ENCODE results near the gene APOB. TPM values are rescaled to one million over a fixed set of nuclear protein-coding genes. Genes with fewer than 3 reads are reported as not detected.

The APOB gene
- total RNA-seq, 1 experiment from 2014 or later = 0.05 TPM

DNA sequence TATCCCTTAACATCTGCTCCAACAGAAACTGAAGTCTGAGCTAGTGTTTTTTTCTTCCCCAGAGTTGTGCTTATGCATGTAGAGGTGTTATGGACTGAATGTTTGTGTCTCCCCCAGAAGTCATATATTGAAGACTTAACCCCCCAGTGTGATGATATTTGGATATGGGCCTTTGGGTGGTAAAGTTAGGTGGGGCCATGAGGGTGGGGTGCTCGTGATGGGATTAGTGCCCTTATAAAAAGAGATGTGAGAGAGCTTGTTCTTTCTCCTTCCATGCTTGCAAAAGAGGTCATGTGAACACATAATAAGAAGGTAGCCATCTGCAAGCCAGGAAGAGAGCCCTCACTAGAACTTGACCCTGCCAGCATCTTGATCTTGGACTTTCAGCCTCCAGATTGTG lies 34.4 kb upstream of the APOB start:
- no peak overlapping the region for H3K4me3 Mint-ChIP-seq (ENCODE audit: low read depth, unreplicated experiment)
- peaks cover 3% of the 10 kb centered on the region for H3K9me3 Mint-ChIP-seq (ENCODE audit: low read depth, unreplicated experiment)
- DNase-seq = no peak
- H3K27ac Mint-ChIP-seq (ENCODE audit: unreplicated experiment) = no peak overlapping the region
- H3K4me1 Mint-ChIP-seq (ENCODE audit: low read depth, unreplicated experiment) = no peaks in the 10 kb centered on the region
- intact Hi-C loops (cut with micrococcal nuclease; ENCODE audit: unreplicated experiment) = no loop called here
- CTCF ChIA-PET = no interaction called here
- TF ChIP-seq CTCF (IDR thresholded peaks at IDR 0.05; ENCODE audit: unreplicated experiment) = no peak
- no peaks in the 10 kb centered on the region for H3K36me3 Mint-ChIP-seq (ENCODE audit: insufficient read depth, unreplicated experiment)
- no TSS peak for BruUV-seq (replicated peaks)
- H3K27me3 Mint-ChIP-seq (ENCODE audit: unreplicated experiment) = peaks cover 22% of the 10 kb centered on the region

DNA sequence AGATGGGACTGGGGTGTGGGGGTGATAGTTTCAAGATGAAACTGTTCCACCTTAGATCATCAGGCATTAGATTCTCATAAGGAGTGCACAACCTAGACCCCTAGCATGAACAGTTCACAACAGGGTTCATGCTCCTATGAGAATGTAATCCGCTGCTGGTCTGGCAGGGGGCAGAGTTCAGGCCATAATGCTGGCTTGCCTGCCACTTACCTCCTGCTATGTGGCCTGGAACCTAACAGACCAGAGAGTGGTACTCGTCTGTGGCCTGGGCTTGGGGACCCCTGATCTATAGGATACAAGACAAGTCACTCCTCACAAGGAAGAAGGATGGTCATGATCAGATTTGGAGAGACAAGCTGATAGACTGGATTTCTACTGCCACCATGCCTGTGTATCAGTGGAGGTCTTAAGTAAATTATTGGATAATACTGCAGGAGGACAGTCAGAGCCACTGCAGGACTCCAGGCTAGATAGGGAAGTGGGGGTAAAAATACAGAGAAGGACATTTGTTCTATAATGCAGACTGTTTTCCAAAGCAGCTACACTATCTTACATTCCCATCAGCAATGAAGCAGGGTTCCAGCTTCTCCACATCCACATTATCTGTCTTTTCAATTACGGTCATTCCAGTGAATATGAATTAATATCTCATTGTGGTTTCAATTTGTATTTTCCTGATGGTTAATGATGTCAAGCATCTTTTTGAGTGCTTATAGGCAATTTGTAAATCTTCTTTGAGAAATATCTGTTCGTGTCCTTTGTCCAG lies 28.8 kb upstream of the APOB start:
- Mint-ChIP-seq H3K27me3 (ENCODE audit: unreplicated experiment) (no peaks in the 10 kb centered on the region), H3K4me3 (ENCODE audit: low read depth, unreplicated experiment) (no peak overlapping the region), H3K27ac (ENCODE audit: unreplicated experiment) (no peak overlapping the region), H3K9me3 (ENCODE audit: low read depth, unreplicated experiment) (peaks cover 3% of the 10 kb centered on the region), H3K36me3 (ENCODE audit: insufficient read depth, unreplicated experiment) (no peaks in the 10 kb centered on the region), H3K4me1 (ENCODE audit: low read depth, unreplicated experiment) (no peaks in the 10 kb centered on the region)
- BruUV-seq (replicated peaks) = no TSS peak
- no peak for DNase-seq
- no peak for TF ChIP-seq CTCF (IDR thresholded peaks at IDR 0.05; ENCODE audit: unreplicated experiment)
- CTCF ChIA-PET = no interaction called here
- intact Hi-C loops (cut with micrococcal nuclease; ENCODE audit: unreplicated experiment) = no loop called here

DNA sequence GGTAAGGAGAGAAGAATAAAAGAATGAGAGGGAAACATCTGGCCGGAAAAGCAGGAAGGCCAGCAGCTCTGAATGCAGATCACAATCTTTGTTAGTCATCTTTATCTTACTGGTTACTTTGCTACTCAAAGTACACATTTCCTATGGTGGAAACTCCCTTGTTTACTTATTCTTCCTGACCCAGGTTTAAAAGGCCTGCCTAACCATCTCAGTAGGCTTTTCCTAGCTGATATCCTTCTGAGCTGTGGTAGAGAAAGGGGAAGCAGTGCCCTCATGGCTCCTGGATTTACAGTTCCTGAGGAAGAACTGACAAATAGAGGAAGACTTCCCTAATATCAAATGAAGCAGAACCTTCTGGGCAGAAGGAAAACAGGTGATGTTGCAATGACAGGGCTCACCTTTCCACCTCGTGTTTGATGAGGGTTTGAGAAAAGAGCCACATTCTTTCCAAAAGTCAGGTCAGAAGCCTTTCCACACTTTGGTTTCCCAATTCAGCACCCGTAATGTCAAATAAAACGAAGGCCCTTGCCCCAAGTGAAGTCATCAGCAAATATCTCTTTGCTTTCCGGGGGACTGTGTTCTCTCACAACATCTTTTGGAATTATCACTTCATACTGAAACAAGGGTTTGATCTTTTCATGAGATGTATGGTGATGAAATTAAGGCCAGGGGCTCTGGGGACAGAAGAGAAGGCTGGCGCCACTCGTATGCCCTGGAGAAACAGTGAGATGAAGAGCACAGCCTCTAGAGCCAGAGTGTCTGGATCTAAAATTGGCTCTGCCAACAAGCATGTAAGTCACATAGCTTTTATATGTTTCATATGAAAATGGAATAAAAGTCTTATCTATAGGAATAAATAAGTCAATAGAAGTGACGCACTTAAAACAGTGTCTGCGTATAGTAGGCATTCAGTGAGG lies 26.7 kb upstream of the APOB start:
- no peak for TF ChIP-seq CTCF (IDR thresholded peaks at IDR 0.05; ENCODE audit: unreplicated experiment)
- no TSS peak for BruUV-seq (replicated peaks)
- Mint-ChIP-seq H3K4me1 (ENCODE audit: low read depth, unreplicated experiment) (no peaks in the 10 kb centered on the region), H3K4me3 (ENCODE audit: low read depth, unreplicated experiment) (no peak overlapping the region), H3K27me3 (ENCODE audit: unreplicated experiment) (no peaks in the 10 kb centered on the region), H3K27ac (ENCODE audit: unreplicated experiment) (no peak overlapping the region), H3K9me3 (ENCODE audit: low read depth, unreplicated experiment) (no peaks in the 10 kb centered on the region), H3K36me3 (ENCODE audit: insufficient read depth, unreplicated experiment) (no peaks in the 10 kb centered on the region)
- CTCF ChIA-PET = no interaction called here
- no peak for DNase-seq
- intact Hi-C loops (cut with micrococcal nuclease; ENCODE audit: unreplicated experiment) = no loop called here

- no peak for DNase-seq
- CTCF ChIA-PET = no interaction called here
- BruUV-seq (replicated peaks) = no TSS peak
- no peaks in the 10 kb centered on the region for H3K4me1 Mint-ChIP-seq (ENCODE audit: low read depth, unreplicated experiment)
- no peak for TF ChIP-seq CTCF (IDR thresholded peaks at IDR 0.05; ENCODE audit: unreplicated experiment)
- H3K36me3 Mint-ChIP-seq (ENCODE audit: insufficient read depth, unreplicated experiment) = no peaks in the 10 kb centered on the region
- H3K27me3 Mint-ChIP-seq (ENCODE audit: unreplicated experiment) = no peaks in the 10 kb centered on the region
- intact Hi-C loops (cut with micrococcal nuclease; ENCODE audit: unreplicated experiment) = no loop called here
- no peak overlapping the region for H3K27ac Mint-ChIP-seq (ENCODE audit: unreplicated experiment)
- H3K9me3 Mint-ChIP-seq (ENCODE audit: low read depth, unreplicated experiment) = no peaks in the 10 kb centered on the region
- no peak overlapping the region for H3K4me3 Mint-ChIP-seq (ENCODE audit: low read depth, unreplicated experiment)
Observed at GRCh38 chr2:21069746-21070340, 26.0 kb upstream of the APOB start.
